A549 (cell line): ENCODE measurements around the gene NPEPPS.
"Not testable (repeated sequence)": the region's sequence is repeated elsewhere in the genome, so short reads cannot be mapped to it uniquely, and the experiment has no call there.

Experiments
- EP300 ChIP-seq, 2 experiments: fragments of >200 bp; sonication (Bioruptor Twin); formaldehyde crosslinking; IDR thresholded peaks; 2 replicates in 1 of 2; 3 replicates in 1 of 2; pipeline ENCODE4 v1.6.1; 2016 to 2017
- HOXB5 ChIP-seq: fragments of 250-450 bp; sonication (Bioruptor Pico); IDR thresholded peaks from 2 replicates; pipeline ENCODE4 v1.5.0; 2020; ENCODE audit warnings: mild to moderate bottlenecking, moderate library complexity
- KDM1A ChIP-seq: fragments of 200-600 bp; sonication (generic); IDR thresholded peaks from 2 replicates; pipeline ENCODE4 v1.6.1; 2016; ENCODE audit warnings: low read depth, mild to moderate bottlenecking
- POLR2A ChIP-seq: IDR thresholded peaks from 2 replicates; pipeline ENCODE4 v1.6.1; 2012; ENCODE audit warnings: mild to moderate bottlenecking, low read length
- RCOR1 ChIP-seq: fragments of 150-350 bp; IDR thresholded peaks from 2 replicates; pipeline ENCODE4 v1.6.1; 2014; ENCODE audit warnings: antibody characterized with exemption, low read length, low read depth
- RFX5 ChIP-seq: fragments of 450-650 bp; IDR thresholded peaks from 2 replicates; pipeline ENCODE4 v1.7.1; 2014; ENCODE audit warnings: antibody characterized with exemption, mild to moderate bottlenecking, moderate library complexity
- TF ChIP-seq, protein P1 (sequence below): fragments of >200 bp; sonication (Bioruptor Twin); formaldehyde crosslinking; IDR thresholded peaks from 3 replicates; pipeline ENCODE4 v1.5.1; 2016
- TF ChIP-seq, protein P2 (sequence below): fragments of 450-650 bp; IDR thresholded peaks from 2 replicates; pipeline ENCODE4 v1.6.1; 2014; ENCODE audit warnings: antibody characterized with exemption
- TF ChIP-seq, protein P3 (sequence below): IDR thresholded peaks from 2 replicates; pipeline ENCODE4 v1.6.1; 2012
- TF ChIP-seq, protein P4 (sequence below): fragments of 200-600 bp; sonication (generic); IDR thresholded peaks from 2 replicates; pipeline ENCODE4 v1.6.1; 2016; ENCODE audit warnings: antibody characterized with exemption, mild to moderate bottlenecking, moderate library complexity

DNA sequence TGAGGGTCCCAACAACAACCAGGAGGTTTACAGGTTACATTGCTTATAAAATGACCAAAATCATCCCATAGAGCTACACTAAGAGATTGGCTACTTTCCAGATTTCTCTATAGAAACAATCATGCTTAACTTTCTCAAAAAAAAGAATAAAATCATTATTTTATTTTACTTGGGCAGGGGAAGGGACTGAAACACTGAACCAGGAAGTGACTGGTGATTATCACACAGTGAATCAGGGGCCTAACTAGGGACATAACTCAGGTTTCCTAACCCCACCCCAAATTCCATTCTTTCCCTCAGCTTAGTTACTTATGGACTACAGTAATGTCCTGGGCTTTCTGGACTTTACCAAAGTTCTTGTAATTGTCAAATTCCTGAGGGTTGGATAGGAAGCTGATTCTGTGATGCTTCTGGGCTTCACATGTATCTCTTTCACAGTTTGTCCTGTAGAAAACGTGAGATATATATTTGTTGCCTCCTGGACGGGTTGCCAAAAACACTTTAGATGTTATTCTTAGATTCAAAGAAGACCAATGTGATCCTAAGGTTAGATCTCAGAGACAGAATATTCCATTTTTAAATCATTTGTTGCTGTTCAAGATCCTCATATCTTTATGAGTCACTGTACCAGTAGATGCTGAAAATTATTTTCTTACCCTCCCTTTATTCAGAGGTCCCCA is 28.0 kb upstream of the NPEPPS start:
- TF ChIP-seq, protein P1, sequence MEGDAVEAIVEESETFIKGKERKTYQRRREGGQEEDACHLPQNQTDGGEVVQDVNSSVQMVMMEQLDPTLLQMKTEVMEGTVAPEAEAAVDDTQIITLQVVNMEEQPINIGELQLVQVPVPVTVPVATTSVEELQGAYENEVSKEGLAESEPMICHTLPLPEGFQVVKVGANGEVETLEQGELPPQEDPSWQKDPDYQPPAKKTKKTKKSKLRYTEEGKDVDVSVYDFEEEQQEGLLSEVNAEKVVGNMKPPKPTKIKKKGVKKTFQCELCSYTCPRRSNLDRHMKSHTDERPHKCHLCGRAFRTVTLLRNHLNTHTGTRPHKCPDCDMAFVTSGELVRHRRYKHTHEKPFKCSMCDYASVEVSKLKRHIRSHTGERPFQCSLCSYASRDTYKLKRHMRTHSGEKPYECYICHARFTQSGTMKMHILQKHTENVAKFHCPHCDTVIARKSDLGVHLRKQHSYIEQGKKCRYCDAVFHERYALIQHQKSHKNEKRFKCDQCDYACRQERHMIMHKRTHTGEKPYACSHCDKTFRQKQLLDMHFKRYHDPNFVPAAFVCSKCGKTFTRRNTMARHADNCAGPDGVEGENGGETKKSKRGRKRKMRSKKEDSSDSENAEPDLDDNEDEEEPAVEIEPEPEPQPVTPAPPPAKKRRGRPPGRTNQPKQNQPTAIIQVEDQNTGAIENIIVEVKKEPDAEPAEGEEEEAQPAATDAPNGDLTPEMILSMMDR, result not testable (repeated sequence)
- not testable (repeated sequence) for TF ChIP-seq EP300 (IDR thresholded peaks at IDR 0.05); POLR2A; KDM1A; HOXB5 (CRISPR knock-in tag); RCOR1; RFX5
- TF ChIP-seq, protein P2, sequence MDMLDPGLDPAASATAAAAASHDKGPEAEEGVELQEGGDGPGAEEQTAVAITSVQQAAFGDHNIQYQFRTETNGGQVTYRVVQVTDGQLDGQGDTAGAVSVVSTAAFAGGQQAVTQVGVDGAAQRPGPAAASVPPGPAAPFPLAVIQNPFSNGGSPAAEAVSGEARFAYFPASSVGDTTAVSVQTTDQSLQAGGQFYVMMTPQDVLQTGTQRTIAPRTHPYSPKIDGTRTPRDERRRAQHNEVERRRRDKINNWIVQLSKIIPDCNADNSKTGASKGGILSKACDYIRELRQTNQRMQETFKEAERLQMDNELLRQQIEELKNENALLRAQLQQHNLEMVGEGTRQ, result not testable (repeated sequence)
- TF ChIP-seq, protein P3, sequence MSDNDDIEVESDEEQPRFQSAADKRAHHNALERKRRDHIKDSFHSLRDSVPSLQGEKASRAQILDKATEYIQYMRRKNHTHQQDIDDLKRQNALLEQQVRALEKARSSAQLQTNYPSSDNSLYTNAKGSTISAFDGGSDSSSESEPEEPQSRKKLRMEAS, result peak; percentile 1; the same call in 1 of the 2 replicates
- TF ChIP-seq, protein P4, sequence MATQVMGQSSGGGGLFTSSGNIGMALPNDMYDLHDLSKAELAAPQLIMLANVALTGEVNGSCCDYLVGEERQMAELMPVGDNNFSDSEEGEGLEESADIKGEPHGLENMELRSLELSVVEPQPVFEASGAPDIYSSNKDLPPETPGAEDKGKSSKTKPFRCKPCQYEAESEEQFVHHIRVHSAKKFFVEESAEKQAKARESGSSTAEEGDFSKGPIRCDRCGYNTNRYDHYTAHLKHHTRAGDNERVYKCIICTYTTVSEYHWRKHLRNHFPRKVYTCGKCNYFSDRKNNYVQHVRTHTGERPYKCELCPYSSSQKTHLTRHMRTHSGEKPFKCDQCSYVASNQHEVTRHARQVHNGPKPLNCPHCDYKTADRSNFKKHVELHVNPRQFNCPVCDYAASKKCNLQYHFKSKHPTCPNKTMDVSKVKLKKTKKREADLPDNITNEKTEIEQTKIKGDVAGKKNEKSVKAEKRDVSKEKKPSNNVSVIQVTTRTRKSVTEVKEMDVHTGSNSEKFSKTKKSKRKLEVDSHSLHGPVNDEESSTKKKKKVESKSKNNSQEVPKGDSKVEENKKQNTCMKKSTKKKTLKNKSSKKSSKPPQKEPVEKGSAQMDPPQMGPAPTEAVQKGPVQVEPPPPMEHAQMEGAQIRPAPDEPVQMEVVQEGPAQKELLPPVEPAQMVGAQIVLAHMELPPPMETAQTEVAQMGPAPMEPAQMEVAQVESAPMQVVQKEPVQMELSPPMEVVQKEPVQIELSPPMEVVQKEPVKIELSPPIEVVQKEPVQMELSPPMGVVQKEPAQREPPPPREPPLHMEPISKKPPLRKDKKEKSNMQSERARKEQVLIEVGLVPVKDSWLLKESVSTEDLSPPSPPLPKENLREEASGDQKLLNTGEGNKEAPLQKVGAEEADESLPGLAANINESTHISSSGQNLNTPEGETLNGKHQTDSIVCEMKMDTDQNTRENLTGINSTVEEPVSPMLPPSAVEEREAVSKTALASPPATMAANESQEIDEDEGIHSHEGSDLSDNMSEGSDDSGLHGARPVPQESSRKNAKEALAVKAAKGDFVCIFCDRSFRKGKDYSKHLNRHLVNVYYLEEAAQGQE, result not testable (repeated sequence)
